NCI-H1105 (cell line): ENCODE data around the gene MPDU1.

Experiments
- DNase-seq: peaks from one replicate; lab custom pipeline; 2025; lab: John Stamatoyannopoulos, UW

Gene MPDU1

DNA sequence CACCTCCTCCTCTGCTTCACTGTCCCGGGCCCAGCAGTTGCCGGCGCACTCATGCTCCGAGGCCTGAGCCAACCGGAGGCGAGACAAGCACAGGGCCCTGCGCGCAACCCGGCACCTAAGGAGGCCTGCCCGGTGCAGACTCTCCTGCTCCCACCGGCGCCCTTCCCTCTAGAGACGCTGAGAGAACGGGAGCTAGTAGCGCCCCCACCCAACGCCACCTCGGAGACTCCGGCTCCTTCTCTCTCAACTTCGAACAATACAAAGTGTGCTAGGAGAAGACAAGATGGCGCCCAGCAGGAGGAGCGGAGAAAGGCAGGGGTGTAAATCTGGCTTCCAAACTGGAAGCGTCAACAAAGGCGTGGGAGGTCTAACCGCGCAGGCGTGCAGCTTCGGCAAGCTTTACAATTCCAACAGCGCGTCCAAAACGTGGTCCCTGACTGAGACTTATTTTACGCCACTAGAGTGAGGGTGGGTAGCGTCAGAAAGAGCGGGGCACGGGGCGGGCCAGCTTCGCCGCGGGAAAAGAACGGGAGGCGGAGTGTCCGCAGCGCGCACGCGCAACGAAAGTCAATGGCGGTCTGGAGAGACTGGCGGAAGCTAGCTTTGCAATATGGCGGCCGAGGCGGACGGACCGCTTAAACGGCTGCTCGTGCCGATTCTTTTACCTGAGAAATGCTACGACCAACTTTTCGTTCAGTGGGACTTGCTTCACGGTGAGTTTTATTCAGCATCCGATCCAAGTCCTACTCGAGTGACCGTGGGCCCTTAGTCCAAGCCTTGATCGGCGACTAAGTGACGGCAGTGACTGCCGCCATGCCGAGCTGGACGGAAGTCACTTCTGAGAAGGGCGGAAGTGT lies at the start of gene MPDU1:
TSS of gene MPDU1 (plus strand) at position 600 of the 857 bp plus-strand sequence. CDS start at position 611, 11 bp downstream.
- DNase-seq, result peak; percentile 98

DNA sequence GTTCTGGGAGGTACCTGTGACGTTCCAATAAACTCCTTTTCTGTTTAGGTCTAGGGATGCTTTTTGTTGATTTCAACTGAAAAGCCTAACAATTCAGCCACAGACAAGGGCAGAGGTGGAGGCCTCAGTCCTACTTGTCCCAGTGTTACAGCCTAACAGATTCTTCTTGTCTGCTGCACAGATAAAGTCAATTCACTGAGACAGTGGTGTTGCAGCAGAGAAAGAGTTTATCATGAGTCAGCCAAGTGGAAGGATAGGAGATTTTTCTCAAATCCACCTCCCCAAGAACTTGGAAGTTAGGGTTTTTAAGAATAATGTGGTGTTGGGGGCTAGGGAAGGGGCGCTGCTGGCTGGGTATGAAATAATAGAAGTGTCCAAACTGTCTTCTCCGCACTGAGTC lies 45.6 kb upstream of the MPDU1 start:
- DNase-seq, result no peak

DNA sequence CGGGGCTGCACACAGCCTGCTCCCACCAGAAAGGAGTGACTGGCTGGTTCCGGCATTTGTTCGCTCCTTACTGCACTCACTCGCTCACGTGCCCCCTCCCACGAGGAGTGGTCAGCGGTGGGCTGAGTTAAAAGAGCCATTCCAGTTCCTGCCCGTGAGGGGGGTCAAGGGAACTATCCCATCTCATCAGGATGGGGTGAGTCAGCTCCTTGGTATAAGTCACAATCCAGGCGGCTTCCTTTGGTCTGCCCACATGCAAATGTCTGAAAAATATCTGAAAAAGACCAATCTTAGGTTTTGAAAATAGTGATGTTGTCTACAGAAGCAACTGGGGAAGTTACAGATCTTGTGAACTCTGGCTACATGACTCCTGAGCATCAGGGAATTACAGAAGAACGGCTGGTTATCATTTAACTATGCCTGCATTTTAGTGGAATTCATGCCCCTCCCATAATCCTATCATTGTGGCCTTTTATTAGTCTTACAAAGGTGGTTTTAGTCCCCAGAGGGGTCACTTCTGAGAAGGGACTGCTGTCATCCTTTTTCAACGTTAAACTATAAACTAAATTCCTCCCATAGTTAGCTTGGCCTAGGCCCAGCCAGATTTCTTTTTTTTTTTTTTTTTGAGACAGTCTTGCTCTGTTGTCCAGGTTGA lies 44.6 kb upstream of the MPDU1 start:
- no peak for DNase-seq

DNA sequence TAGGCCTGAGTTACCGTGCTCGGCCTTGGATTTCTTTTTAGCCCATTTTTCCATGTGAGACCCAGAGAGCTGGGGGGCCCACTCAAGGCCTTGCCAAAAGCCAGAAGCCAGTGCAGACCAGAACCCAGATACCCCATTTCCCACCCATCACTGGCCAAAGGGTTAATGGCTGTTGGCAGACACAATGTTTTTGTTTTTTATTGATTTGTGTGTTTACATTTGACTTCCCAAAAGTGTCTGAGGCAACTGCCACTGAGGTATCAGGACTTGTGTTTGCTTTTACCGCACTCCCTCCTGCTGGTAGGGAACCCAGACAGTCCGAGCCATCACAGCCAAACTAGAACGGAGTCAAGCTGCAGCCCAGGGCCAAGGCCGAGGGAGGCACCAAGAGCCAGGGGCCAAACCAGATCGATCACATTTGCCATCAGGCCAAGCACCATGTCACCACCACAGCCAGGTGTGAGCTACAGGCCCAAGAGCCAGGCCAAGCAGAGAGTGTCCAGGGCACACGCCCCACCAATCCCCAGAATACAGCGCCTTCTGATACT lies 42.5 kb upstream of the MPDU1 start:
- DNase-seq, result no peak

DNA sequence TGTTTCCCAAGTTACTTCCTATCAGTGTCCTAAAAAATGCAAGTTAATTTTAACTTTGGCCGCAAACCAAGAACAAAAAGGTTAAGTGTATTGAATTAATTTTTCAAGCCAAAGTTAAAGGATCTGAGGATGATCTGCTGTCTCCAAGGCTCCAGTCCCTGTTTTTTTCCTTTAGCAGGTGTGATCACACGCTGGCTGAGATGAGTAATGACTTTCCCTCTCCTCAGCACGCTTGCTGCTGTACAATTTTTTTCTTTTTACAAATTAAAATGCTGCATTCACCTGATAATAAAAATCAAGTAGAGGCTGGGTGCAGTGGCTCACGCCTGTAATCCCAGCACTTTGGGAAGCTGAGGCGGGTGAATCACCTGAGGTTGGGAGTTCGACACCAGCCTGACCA lies 38.7 kb upstream of the MPDU1 start:
- no peak for DNase-seq

DNA sequence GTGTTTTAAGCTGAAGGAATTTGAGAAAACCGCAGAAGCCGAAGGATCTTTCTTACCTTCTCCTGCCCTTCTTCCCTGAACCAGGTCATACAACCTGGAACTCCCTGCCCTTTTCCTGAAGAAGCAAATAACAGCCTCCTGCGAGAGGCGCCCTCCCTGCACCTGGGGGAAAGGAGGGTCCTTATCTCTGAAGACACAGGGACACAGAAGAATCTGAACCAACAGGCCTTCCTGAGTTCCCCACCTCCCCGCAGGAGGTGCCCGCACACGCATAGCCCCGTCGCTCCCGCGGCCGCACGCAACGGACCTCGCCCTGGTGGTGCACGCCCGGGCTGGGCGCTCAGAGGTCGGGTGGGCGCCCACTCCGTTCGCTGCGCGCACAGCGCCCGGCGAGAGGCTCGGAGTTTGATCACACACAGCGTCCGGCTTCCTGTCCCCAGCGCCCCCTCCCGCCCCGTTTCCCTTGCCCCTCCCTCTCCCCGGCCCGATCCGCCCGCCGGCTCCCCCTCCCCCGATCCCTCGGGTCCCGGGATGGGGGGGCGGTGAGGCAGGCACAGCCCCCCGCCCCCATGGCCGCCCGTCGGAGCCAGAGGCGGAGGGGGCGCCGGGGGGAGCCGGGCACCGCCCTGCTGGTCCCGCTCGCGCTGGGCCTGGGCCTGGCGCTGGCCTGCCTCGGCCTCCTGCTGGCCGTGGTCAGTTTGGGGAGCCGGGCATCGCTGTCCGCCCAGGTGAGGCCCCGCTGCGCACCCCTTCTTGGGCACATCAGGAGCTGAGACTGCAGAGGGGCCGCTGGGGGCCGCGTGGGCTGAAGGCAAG lies 34.9 kb upstream of the MPDU1 start, which contains the start of gene TNFSF12:
TSS of gene TNFSF12 (plus strand) at position 474 of the 816 bp plus-strand sequence. CDS start at position 570, 96 bp downstream.
- no peak for DNase-seq

DNA sequence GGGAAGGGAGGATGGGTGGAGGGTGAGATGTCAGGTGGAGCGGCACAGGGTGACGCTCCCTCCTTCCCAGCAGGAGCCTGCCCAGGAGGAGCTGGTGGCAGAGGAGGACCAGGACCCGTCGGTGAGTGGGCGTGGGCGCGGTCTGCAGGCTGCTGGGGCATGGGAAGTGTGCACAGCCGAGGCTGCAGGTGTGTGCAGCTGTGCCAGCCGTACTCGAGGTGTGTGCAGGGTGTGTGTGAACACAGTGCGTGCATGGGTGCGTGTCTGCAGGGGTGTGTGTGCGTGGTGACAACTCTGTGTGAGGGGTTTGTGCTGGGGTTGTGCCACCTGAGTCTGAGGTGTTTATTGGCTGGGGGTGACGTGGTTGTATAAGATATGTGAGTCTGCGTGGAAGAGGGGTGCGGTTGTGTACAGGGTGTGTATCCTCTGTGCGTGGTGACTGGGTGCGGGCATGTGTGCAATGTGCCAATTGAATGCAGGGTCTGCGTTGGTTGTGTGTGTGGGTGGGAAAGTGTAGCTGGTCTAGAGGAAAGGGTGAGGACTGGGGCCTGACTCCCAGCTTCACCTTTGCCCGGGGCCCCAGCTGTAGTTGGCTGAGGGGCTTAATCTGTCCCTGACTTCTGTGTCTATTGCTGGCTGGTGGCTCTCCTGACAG lies 34.1 kb upstream of the MPDU1 start:
- no peak for DNase-seq

DNA sequence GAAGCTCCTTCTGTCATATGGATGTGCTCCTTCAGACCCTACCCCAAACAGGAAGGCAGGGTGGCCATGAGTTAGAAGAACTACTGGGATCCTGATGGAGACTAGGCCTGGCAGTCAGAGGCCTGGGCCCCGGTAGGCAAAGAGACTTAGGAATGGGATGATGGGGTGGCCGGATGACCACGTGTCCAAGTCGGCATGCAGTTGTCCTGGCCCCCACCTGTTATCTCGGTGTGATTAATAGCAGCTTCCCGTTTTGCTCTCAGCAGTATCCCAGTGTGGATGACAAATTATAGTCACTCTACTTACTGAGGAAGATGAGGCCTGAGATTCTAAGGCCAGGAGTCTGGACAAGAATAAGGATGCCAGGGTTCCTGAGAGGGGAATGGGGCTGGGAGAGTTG lies 33.3 kb upstream of the MPDU1 start:
- no peak for DNase-seq

DNA sequence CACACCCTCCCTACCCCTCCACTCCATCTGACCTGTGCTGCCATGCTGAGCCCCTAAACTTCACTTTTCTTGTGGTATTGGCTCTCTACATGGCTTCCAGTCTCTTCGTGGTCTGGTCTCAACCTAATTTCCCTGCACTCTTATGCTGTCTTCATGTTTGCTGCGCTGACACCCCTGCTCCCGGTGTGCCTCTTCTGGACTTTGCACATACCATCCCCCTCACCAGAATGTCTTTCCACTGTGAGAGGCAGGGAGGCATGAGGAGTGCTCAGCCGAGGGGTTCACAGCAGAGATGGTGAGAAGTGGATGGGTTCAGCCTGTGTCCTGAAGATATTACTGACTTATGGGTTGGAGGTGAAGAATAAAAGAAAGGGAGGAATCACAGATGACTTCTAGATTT lies 32.3 kb upstream of the MPDU1 start:
- DNase-seq, result no peak

DNA sequence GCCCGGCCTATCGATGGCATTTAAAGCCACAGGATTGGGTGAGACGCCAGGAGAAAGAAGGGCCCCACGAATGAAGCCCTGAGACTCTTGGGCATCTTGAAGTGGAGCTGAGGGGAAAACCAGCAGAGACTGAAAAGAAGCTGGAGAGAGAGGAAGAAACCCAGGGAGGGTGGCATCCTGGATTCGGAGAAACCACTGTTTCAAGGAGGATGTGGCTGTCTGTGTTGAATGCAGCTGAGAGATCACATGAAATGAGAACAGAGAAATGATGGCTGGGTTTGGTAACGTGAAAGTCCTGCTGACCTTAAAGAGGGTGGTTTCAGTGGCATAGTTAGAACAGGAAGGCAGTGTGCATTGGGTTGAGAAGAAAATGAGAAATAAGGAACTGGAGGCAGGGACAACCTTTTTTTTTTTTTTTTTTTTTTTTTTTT lies 31.0 kb upstream of the MPDU1 start:
- DNase-seq, result no peak

DNA sequence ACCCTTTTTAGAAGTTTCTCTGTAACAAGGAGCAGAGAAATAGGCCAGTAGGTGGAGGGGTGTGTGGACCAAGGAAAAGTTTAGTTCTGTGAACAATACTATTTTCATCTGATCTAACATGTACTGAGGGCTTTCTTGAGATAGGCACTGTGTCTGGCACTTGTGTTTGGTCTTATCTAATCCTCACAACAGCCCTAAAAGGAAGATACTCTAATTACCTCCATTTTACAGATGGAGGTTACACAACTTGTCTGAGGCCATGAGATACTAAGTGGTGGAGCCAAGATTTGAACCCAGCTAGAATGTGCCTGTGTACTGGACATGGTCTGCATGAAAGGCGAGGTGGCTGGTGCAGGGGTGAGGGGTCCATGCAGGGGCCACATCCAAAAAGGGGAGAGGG lies 30.3 kb upstream of the MPDU1 start:
- DNase-seq, result no peak

DNA sequence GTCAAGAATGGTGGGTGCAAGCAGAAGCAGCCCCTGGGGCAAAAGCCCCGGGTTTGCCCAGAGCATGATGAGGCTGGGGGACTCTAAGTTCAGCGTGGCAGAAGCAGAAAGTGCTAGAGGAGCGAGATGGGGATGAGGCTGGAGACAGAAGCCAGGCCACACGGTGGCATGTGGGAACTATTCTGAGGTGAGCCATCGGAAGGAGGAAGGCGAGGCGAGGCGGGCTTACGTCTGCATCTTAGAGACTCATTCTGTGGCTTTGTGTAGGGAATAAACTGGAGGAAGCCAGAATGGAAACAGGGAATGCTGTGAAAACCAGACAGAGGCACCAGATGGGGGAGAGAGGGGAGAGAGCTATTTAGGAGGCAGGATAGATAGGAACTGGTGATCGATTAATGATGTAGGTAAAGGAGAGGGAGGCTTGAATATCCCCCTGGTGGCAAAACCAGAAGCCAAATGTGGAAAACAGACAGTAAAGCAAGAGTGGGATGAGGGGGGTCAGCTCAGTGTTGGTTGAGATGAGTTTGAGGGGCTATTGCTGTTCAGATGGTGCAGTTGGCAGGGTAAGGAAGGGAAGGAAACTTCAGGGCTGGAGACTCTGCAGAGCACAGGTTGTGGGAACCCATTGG lies 28.2 kb upstream of the MPDU1 start:
- DNase-seq, result no peak

DNA sequence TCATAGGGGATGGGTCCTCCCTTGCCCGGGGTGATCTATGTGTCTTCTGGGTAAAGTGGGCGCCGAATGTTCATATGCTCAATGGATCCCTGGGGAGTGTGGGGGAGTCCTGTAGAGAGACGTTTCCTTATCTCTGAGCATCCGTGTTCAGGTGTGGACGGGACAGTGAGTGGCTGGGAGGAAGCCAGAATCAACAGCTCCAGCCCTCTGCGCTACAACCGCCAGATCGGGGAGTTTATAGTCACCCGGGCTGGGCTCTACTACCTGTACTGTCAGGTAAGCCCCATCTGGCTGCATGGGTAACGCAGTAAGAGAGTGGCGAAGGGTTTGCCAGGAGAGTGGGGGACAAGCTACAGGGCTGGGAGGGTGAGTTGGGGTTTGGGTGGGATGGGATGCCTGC lies 27.0 kb upstream of the MPDU1 start:
- no peak for DNase-seq

DNA sequence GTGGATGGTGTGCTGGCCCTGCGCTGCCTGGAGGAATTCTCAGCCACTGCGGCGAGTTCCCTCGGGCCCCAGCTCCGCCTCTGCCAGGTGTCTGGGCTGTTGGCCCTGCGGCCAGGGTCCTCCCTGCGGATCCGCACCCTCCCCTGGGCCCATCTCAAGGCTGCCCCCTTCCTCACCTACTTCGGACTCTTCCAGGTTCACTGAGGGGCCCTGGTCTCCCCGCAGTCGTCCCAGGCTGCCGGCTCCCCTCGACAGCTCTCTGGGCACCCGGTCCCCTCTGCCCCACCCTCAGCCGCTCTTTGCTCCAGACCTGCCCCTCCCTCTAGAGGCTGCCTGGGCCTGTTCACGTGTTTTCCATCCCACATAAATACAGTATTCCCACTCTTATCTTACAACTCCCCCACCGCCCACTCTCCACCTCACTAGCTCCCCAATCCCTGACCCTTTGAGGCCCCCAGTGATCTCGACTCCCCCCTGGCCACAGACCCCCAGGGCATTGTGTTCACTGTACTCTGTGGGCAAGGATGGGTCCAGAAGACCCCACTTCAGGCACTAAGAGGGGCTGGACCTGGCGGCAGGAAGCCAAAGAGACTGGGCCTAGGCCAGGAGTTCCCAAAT lies 26.4 kb upstream of the MPDU1 start:
- DNase-seq, result no peak

DNA sequence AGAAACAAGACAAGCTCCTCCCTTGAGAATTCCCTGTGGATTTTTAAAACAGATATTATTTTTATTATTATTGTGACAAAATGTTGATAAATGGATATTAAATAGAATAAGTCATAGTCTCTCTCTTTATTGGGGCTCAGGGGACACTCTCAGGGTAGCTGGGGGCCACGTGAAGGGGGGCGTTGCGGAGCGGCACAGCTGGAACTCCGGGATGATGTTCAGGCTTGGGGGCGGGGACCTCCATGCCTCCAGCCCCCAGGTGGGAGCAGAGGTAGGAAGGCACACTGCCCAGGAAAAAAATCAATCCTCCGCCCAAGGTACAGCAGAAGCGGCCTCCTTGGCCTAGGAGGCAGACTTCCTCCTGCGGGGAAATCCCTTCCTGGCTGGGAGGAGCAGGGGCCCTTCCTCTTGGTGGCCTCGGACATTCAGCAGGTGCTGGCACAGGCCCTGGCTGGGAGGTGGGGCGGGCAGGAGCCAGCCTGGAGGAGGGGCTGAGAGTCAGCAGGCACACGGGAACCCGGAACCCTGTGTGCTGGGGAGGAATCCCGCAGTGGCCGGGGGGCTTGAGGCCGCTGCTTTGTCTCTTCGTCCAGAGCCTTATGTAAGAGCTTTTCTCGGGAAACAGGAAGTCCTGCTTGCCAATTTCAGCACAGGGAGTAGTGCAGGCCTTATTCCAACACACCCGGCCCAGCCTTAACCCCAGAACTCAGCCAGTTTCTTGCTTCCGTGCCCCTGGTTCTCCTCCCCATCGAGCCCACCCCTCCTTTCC lies 25.7 kb upstream of the MPDU1 start:
- peak; percentile 85 for DNase-seq

DNA sequence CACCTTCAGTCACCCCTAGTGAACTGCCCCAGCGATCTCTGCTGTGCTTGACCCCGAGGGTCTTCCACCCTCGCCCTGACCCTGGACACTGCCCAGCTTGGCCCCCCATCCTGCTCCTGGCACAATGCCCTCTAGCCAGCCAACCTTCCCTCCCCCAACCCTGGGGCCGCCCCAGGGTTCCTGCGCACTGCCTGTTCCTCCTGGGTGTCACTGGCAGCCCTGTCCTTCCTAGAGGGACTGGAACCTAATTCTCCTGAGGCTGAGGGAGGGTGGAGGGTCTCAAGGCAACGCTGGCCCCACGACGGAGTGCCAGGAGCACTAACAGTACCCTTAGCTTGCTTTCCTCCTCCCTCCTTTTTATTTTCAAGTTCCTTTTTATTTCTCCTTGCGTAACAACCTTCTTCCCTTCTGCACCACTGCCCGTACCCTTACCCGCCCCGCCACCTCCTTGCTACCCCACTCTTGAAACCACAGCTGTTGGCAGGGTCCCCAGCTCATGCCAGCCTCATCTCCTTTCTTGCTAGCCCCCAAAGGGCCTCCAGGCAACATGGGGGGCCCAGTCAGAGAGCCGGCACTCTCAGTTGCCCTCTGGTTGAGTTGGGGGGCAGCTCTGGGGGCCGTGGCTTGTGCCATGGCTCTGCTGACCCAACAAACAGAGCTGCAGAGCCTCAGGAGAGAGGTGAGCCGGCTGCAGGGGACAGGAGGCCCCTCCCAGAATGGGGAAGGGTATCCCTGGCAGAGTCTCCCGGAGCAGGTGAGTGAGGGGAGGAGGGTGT lies 24.9 kb upstream of the MPDU1 start, which contains the start of gene TNFSF13:
TSS of gene TNFSF13 (plus strand) at position 207 of the 776 bp plus-strand sequence. CDS start at position 497, 290 bp downstream.
- no peak for DNase-seq

DNA sequence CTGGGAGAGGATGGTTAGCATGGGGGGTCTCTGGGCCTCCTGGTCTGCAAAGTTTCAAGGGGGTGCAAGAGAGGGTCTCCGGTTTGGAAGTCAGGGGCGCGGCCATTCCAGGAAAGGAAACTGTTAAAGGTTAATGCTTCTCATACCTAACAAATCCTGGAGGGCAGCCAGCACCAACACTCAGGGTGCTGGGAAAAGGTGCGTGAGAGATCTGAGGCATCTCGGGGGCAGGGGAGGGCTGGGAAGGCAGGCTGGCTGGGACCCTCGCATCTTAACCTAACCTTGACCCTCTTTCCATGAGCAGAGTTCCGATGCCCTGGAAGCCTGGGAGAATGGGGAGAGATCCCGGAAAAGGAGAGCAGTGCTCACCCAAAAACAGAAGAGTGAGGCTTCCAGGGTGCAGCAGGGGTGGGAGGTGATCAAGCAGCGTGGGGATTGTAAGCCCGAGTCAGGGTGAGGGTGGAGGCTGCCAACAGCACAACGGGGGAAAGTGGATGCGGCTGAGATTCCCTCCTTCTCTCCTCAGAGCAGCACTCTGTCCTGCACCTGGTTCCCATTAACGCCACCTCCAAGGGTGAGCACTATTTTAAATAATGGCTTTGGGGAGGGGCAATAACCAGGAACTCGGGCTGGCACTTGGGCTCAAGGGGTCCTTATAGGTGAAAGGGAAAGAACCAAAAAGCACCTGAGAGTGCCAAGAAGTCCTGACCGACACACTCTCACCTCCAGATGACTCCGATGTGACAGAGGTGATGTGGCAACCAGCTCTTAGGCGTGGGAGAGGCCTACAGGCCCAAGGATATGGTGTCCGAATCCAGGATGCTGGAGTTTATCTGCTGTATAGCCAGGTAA lies 24.1 kb upstream of the MPDU1 start:
- DNase-seq, result no peak
